Measurements from ENCODE around the gene YES1. TPM values are rescaled to one million over a fixed set of nuclear protein-coding genes. Genes with fewer than 3 reads are reported as not detected.
A peak's percentile ranks its signal among the peaks of the same experiment; 100 is the strongest.

Gene YES1
- total RNA-seq, 2 donors from 2014 or later = 88.5 to 116 TPM

DNA sequence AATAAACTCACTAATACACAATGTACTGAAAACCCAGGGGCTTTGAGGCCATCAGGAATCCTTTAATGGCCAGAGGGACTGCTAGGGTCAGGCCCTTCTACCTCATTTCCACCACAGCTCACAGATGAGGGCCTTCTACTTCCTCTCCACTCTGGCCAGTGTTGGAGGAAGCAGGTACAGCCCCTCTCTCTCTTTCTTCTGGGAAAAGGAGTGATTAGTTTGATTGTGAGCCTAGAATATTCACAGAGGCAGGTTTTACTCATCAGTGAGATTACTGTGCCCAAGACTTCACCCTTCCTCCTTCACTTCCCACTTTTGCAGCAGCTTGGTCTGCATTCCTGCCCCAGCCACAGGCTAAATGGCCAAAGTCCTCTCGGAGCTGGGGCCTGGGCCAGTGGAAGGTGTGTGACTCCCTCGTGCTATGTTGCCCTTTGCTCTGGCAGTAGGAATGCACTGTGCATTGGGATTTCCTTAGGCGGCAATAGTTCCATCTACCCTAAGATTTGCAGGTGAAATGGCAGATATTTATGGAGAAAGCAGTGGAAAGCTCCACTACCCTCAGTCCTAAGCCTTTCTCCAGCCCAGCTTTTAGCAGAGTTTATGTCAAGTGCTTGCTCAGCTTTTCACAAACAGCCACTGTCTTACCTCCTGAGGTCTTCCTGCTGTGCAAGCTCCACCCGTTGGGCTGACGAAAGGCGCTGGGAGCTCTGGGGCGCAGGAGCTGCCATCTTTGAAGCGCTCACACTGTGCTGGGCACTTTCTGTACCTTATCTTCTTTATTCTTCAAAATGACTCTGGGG lies 36.2 kb upstream of the YES1 start:
- no peaks in the 10 kb centered on the region for H3K9me3 ChIP-seq
- no peak for TF ChIP-seq POLR2AphosphoS5 (IDR thresholded peaks at IDR 0.05)
- TF ChIP-seq POLR2A (IDR thresholded peaks at IDR 0.05) = no peak
- TF ChIP-seq CTCF (IDR thresholded peaks at IDR 0.05) = no peak
- no peaks in the 10 kb centered on the region for H3K36me3 ChIP-seq
- H3K4me1 ChIP-seq (replicated peaks) = no peaks in the 10 kb centered on the region
- no peak overlapping the region for H3K27ac ChIP-seq
- no peak overlapping the region for H3K4me3 ChIP-seq
- no peaks in the 10 kb centered on the region for H3K27me3 ChIP-seq (replicated peaks; ENCODE audit: insufficient read depth)
- 80% methylated on average over 8 of the region's 8 CpGs for WGBS
- intact Hi-C loops (cut with DNase I) = no loop called here
- no peak for DNase-seq (ENCODE audit: low spot score)

DNA sequence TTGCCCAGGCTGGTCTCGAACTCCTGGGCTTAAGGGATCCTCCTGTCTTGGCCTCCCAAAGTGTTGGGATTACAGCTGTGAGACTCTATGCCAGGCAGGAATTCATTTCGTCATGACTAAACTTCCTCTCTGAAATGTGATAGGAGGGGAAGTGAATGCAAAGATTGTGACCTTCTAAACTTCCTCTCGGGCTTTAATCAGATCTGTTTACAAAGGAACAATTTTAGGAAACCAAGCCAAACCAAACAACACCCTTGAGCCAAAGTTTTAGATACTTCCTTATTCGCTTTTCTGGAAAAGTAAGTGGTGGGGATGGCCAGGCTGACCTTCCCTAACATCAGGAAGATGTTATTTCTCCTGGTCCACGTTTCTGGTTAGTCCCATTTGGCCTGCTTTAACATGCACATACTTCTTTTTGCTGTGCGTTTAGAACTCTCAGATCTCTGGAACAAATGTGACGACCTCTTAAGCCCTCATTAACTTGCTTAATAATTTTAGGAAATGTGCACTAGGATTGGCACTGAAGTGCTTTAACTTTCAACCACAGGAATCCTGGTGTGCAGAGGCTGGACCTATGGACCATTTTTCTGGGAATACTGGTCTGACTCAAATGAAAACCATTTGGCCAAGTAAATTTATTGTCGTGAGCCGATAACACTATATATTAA lies 33.2 kb upstream of the YES1 start:
- H3K27ac ChIP-seq = no peak overlapping the region
- TF ChIP-seq POLR2AphosphoS5 (IDR thresholded peaks at IDR 0.05) (peak; percentile 56), POLR2A (IDR thresholded peaks at IDR 0.05) (no peak), CTCF (IDR thresholded peaks at IDR 0.05) (no peak)
- H3K9me3 ChIP-seq = no peaks in the 10 kb centered on the region
- no peaks in the 10 kb centered on the region for H3K36me3 ChIP-seq
- no peak overlapping the region for H3K4me3 ChIP-seq
- no peaks in the 10 kb centered on the region for H3K27me3 ChIP-seq (replicated peaks; ENCODE audit: insufficient read depth)
- intact Hi-C loops (cut with DNase I) = no loop called here
- 19% methylated on average over 9 of the region's 9 CpGs for WGBS
- no peak for DNase-seq (ENCODE audit: low spot score)
- no peaks in the 10 kb centered on the region for H3K4me1 ChIP-seq (replicated peaks)

DNA sequence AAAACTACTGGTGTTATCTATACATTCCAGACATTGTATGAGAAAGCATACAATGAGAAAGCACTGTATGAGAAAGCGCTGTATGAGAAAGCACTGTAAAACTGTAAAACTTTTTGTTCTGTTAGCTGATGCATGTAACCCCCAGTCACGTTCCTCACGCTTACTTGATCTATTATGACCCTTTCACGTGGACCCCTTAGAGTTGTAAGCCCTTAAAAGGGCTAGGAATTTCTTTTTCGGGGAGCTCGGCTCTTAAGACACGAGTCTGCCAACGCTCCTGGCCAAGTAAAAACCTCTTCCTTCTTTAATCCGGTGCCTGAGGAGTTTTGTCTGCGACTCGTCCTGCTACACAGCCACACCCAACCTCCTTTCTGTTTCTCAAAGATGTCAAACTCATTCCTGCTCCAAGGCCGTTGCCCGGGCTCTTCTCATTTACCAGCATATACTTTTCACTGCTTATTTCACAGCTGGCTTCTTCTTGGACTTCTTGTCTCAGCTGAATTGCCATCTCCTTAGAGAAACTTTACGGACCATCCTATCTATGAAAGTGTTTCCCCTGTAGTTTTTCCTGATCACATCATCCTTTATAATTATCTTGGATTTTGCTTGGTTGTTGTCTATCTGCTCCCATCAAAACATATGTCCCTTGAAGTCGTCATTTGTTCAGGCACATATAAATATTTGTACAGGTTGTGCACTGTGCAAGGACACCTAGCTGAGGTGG lies 29.8 kb upstream of the YES1 start:
- TF ChIP-seq POLR2AphosphoS5 (IDR thresholded peaks at IDR 0.05) = no peak
- TF ChIP-seq CTCF (IDR thresholded peaks at IDR 0.05) = no peak
- no peak for TF ChIP-seq POLR2A (IDR thresholded peaks at IDR 0.05)
- Histone ChIP-seq H3K9me3 (no peaks in the 10 kb centered on the region), H3K27ac (no peak overlapping the region), H3K27me3 (replicated peaks; ENCODE audit: insufficient read depth) (no peaks in the 10 kb centered on the region), H3K4me3 (no peak overlapping the region), H3K4me1 (replicated peaks) (no peaks in the 10 kb centered on the region), H3K36me3 (no peaks in the 10 kb centered on the region)
- DNase-seq (ENCODE audit: low spot score) = no peak
- intact Hi-C loops (cut with DNase I) = no loop called here
- WGBS = 39% methylated on average over 15 of the region's 15 CpGs

GRCh38 chr18:840516-840915 lies 28.5 kb upstream of the YES1 start:
- DNase-seq (ENCODE audit: low spot score) = no peak

More at GRCh38 chr18:840516-840915, 28.5 kb upstream of the YES1 start:
- Histone ChIP-seq H3K4me3 (no peak overlapping the region), H3K27ac (no peak overlapping the region), H3K9me3 (no peaks in the 10 kb centered on the region), H3K36me3 (no peaks in the 10 kb centered on the region), H3K27me3 (replicated peaks; ENCODE audit: insufficient read depth) (no peaks in the 10 kb centered on the region), H3K4me1 (replicated peaks) (no peaks in the 10 kb centered on the region)
- no peak for TF ChIP-seq CTCF (IDR thresholded peaks at IDR 0.05)
- no peak for TF ChIP-seq POLR2A (IDR thresholded peaks at IDR 0.05)
- TF ChIP-seq POLR2AphosphoS5 (IDR thresholded peaks at IDR 0.05) = no peak
- intact Hi-C loops (cut with DNase I) = no loop called here
- 95% methylated on average over 2 of the region's 2 CpGs for WGBS

Data from prostate gland (tissue), 2 donors.